NOMO-1 (cell line): ENCODE measurements around the gene IGF2BP2.
"Not testable (repeated sequence)": the region's sequence is repeated elsewhere in the genome, so short reads cannot be mapped to it uniquely, and the experiment has no call there.

Experiments
- DNase-seq, 2 experiments: peaks; one replicate each; lab custom pipeline; 2025; ENCODE audit not compliant: unreplicated experiment in 2 of 2; lab: John Stamatoyannopoulos, UW

IGF2BP2 gene

DNA sequence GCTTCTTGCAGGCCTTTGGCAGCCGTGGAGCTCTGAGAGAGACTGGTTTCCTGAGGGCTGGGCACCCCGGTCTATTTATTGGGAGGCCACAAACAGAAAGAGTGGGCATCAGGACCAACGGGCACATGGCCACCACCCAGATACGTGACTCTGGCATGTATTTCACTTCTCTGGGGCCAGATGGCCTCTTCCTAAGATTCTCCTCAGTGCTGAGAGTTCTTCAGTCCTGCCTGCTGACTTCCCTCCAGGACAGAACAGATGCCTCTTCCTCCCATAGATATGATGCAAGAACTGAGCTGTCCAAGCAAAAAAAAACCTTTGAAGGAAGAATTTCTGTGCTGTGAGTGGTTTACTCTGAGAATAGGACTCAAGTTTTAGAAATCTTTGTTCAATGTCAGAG, 107.7 kb downstream of the IGF2BP2 start:
- peak in 1 of 2 experiments; percentile 41 for DNase-seq

DNA sequence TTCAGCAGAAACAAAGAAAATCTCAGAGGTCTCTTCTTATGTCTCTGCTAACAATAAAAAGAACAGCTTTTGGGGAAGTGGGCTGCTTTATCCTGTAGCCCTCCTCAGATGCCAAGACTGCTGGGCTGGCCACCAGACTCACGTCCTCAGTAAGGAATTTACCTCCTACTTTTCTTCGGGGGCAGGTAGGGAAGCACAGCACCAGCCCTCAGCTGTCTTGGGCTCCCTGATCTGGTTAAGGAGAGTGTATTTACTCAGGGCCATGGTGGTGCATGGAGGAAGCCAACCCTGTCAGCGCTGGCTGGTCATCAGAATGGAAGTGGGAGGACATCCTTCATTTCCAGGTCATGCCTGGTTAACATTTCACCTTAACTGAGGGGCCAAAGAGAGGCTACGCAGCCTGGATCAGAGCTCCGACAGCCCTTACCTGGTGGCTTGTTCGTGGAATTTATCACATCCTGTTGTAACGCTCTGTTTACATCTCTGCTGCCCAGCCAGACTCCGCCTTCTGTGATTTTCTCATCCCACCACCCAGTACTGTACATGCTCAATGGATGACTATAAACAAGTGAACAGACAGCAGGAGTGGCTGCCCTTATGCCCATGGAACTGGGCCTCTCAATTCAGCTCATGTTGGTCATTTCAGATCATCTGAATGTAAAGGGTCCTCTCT, 108.3 kb downstream of the IGF2BP2 start:
- DNase-seq: no peak

DNA sequence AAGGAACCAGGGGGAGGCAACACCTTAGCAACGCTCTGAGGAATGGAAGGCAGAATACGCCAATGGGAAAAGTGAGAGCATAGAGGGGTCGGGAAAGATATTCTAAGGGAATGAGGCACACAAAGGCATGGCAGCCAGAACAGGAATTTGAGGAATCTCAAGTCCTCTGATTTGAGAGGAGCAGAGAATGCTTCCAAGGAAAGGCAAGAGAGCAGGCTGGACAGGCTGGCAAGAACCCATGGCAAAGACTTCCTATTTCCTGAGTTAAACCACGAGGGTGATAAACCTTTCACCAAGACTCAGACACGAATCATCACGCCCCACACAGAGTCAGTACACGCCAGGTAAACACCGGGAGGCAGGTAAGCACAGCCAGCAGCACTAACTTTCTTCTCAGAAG, 109.8 kb downstream of the IGF2BP2 start:
- DNase-seq: no peak

DNA sequence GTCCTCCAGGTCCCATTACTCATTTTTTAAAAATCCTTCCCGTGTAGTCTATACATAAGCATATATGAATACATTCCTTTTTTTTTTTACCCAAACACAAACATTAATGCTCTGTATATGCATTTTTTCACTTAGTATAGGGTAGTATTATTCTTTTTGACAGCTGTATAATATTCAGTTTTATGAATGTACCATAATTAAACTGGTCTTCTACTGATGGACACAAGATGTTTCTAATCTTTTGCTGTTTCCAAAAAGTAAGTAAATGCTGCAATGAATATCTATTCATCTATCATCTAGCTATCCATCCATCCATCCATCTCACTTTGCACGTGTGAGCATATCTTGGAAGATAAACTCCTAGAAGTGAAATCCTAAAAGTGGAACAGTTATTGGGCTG, 110.8 kb downstream of the IGF2BP2 start:
- DNase-seq: no peak

DNA sequence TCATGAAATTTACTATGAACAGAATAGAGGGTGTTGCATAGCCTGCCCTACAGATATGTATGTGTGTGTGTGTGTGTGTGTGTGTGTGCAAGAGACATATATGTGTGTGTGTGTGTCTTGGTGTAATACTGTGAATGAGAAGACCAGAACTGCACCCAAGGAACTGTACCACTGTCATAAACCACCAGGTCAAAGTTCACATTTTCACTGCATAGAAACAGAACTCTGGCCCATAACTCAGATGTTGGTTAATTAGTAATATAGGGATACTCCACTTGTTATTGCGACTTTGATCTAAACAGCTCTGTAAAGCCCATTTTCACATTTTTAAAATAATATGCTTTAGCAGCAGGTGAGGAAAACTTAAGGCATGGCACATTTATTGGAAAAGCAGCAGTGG, 111.8 kb downstream of the IGF2BP2 start:
- DNase-seq: no peak

DNA sequence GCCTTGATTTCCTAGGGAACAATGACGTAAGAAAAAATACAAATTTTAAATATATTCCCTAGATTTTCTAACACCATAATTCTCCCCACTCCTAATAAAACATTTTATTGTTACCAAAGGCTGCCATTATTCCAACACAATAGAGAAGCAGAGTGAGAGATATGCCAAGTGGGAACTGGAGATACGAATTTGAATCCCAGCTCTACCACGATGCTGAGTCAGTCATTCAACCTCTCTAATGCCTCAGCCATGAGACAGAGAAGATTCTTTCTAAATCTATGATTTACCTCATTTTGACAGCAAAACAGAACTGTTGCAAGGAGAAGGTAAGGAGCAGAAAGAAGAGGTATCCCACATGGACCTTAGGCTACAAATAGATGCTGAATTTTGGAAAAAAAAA, 112.5 kb downstream of the IGF2BP2 start:
- DNase-seq: no peak

DNA sequence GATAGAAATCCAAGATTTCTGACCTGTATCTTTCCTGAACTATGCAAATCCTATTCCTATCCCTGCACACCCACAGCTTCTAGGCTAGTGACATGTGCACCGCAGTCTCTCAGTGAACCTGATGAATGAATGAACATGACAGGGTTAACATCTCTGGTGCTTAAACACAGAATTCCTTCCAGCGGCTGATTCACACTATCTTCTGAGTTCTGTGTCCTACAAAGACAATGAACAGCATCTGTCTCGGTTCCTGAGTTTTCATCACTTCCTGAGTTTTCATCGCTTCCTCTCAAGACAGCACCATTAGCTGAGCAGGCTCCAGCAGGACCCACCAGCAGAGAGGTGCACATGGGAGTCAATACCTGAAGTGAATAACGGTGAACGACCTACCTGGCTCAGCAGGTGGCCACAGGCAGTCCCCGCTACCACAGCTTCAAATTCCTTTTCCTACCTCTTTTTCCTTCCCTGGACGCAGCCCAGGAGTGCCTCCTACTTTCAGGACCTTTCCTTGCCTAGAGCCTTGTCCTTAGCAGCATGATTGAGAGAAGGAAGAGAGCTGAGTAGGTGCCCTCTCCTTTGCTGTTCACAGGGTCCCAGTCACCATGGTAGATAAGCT, 113.5 kb downstream of the IGF2BP2 start:
- peak in 1 of 2 experiments; percentile 31 for DNase-seq

DNA sequence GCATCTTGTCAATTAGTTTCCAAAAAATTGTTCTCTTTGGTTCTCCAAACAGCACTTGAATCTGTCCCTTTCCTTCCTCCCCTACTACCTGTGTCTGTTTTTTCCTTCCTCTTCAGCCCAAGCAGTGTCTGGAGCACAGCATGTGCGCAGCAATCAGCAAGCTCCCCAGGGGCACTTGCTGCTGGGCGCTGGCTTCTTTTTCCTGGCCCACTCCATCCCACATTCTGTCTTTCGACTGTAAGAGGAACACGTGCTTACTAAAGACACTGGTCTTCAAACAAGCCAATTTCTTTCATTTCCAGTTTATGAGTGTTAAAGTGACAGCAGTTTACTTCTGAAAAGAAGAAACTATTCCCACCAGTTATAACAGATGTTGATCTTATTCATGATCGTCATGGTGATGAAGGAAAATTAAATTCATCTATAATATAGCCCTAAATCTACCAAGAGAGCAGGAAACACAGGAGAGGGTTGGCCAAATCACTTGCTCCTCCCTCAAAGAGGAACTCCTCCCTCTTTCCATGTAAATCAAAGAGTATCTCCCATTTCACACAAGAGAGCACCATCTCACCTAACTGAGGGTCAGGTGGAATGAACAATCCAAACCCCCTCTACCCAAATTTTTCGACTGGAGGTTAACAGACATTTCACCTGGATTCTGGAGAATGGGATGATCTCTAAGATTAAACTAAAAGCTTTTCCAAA, 115.4 kb downstream of the IGF2BP2 start:
- no peak for DNase-seq

DNA sequence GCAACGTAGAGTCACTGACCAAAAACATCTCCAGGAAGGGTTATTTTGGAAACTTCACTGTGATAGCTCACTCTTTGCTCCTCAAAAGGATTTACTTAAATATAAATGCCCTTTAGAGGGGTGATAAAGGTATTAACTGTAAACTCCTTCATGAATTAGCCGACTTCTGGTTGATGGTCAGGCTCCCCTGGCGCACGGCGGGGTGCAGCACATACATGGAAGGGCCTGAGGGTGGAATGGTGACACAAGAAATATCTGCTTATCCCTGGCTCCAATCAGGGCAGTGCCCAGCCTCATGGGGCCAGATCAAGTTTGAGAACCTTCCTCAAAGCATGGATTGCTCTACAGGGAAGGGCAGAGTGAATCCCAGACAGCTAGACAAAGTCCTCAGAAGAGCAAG, 116.5 kb downstream of the IGF2BP2 start:
- no peak for DNase-seq

DNA sequence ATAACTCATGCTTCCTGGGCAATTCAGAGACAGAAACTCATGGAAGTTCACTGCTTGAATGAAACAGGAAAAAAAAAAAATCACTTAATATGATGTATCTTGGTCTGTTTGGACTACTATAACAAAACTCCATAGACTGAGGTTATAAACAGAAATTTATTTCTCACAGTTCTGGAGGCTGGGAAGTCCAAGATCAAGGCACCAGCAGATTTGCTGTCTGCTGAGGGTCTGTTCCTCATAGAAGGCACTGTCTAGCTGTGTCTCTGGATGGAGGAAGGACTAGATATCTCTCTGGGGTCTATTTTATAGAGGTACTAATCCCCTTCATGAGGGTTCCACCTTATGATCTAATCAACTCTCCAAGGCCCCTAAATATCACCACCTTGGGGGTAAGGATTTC, 119.3 kb downstream of the IGF2BP2 start:
- DNase-seq: no peak

DNA sequence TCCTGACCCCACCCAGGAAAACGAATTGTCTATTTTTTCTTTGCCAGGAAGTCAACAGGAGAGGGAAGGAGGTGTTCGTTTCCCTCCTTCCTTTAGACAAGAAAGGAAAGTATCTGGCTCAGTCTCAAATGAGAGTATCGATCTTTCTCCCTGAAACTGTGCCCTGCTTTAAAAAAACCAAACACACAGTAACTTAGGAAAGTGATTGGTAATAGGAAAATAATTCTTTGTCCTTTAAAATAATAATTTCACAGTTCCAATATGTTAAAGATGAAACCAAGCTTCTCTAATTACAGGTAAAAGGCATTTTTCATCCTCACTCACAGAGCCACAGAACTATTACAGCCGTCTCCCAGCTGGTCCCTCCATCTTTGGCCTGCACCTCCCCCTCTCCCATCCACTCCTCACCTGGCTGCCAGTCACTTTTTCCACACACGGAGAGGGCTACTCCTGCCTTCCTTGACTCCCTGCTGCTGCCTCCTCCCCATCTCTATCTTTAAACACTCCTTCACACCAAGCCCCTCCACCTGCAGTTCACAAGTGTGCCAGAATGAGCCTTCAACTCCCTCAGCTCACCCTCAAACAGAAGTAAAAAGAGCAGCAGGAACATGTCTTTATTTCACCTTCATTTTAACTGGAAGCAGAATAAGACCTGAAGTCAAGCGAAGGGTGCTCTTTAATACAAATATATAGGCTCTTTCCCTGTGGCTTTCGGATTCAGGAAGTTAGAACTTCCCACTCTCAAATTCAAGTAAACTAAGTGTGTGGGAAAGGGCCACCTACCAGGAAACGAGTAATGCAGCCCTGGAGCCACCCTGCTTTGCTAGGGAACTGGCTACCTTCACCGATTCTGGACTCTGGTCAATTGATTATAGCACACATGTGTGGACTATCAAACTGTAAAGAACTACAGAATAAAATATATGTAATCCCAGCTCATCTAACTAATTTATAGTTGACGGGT, 122.3 kb downstream of the IGF2BP2 start:
- peak in 1 of 2 experiments; percentile 42 for DNase-seq

DNA sequence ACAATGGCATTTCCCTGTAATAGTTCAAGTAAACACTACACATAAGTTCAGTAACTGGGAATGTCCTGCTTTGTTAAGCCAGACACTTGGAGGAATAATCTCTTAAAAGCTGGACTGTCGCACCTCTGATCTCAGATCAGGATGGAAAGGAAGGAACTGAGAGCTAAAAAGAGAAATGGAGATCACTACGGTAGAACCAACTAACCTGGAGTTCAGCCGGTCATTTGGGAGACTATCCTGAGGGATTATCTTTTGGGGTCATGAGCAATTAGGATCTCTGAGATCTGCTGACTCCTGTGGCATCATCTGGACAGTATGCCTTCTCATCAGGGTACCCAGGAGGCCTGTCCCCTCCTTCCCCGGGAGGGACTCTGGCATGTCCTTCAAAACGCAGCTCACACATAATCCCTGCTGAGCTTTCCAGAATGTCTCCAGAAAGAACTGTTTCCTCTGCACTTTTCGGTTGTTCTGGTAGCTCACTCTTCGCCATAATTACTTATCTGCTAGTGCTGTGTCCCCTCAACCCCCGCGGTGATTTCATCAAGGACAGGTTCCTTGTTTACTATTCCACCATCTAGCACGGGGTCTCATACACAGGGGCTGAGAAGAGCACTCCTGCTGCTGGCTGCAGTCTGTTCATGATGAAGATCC, 123.1 kb downstream of the IGF2BP2 start:
- DNase-seq: peak in 1 of 2 experiments; percentile 45

DNA sequence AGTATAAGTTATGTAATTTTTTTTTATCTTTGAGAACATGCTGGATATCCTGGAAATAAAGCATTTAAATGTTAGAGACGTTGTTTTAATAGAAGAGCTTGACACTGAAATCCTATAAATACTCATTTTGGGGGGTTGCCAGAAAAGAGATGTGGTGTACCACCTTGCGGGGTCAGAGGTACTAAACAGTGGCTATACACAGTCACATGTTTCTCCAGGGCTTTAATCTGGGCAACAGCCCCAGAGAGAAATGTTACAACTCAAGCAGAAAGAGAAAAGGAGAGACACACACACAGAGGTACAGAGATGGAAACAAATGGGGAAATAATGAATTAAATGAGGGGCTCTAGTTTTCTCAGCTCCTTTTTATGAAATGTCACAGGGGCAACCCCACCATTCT, 124.9 kb downstream of the IGF2BP2 start:
- DNase-seq: no peak

DNA sequence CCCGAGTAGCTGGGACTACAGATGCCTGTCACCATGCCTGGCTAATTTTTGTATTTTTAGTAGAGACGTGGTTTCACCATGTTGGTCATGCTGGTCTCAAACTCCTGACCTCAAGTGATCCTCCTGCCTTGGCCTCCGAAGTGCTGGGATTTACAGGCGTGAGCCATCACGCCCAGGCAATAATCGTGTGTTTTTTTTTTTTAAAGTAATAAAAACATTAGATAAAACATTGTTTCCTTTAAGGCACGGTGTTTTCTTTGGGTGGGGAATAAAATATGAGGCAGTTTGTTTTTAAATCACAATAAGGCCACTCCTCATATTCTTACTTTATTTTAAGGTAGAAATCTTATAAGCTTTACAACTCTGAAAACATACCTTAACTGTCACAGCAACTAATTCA, 127.6 kb downstream of the IGF2BP2 start:
- DNase-seq: not testable (repeated sequence)

DNA sequence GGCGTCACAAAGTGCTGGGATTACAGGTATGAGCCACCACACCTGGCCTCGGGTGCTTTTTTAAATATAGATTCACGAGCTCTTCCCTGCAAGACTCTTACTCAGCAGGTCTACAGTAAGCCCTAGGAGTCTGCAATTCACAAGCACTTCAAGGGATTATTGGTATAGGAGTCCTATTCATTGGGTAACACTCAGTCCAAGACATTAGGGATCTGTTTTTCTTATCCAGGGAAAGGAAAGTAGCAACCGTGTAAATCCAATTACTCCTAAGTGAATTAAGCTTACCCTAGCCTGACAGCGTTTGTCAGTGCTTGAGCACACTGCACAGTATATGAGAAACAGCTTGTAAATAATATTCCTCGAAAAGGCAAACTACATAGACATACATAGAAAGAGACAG, 128.8 kb downstream of the IGF2BP2 start:
- no peak for DNase-seq

DNA sequence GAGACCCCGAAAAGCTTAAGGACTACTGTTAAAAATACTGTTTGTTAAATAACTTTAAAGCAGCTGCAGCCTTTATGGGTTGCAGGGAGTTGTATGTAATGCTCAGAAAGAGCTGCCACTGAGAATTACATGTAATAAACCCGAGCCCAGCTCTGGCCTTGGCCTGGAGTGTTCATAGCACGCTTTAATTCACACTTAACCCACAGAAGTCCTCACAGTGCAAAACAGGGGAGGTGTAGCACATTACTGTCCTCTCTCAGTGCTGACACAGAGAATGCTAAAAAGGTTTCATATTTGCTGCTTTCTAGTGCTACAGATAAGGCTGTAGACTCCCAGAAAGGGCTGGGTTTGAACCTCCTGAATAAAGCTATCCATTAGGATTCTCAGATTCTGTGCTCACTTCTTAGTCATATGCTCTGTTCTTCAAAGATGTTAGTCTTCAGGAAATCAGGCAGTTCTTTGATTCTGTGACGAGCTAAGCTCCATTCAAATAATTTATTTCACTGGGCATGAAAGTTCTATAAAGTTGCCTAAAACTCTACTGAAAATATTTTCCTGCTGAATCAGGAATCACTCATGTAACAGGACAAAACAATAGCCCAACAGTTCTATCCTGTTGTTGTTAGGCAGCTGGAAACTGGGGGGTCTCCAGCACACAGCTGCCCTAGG, 130.7 kb downstream of the IGF2BP2 start:
- DNase-seq: no peak

DNA sequence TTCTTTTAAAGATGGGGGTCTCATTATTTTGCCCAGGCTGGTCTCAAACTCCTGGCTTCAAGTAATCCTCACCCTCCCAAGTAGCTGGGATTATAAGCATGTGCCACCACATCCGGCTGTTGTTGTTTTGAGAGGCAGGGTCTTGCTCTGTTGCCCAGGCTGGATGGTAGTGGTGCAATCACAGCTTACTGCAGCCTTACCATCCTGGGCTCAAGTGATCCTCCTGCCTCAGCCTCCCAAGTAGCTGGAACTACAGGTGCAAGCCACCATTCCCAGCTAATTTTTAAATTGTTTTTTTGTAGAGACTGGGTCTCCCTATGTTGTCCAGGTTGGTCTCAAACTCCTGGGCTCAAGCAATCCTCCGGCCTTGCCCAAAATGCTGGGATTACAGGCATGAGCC, 133.2 kb downstream of the IGF2BP2 start:
- no peak for DNase-seq

DNA sequence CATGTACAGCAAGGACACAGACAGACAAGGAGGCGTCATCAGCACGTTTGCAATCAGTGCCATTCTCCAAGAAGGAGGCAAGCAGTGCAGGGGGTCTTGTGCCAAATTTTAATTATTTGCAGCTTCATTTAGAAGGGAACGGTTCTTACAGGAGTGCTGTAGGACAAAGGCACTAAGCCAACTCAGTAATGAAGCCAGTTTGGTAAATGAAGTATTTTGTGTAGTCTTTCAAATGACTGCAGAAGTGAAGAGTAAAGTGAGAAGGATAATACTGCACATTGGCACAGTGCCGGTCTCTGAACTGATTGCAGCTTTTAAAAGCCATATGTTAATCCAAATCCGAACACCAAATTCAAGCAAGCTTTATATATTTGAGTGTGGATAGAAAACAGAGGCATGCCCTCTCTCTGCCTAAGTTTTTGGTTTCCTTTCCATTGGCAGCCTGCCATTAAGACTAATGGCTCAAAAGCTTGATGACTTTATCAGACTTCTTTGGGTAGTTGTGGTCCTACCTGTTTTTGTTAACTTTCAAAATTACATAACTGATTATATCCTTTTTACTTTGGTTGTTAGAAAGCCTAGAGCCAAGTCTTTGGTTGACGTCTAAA, 137.5 kb downstream of the IGF2BP2 start:
- DNase-seq: no peak

DNA sequence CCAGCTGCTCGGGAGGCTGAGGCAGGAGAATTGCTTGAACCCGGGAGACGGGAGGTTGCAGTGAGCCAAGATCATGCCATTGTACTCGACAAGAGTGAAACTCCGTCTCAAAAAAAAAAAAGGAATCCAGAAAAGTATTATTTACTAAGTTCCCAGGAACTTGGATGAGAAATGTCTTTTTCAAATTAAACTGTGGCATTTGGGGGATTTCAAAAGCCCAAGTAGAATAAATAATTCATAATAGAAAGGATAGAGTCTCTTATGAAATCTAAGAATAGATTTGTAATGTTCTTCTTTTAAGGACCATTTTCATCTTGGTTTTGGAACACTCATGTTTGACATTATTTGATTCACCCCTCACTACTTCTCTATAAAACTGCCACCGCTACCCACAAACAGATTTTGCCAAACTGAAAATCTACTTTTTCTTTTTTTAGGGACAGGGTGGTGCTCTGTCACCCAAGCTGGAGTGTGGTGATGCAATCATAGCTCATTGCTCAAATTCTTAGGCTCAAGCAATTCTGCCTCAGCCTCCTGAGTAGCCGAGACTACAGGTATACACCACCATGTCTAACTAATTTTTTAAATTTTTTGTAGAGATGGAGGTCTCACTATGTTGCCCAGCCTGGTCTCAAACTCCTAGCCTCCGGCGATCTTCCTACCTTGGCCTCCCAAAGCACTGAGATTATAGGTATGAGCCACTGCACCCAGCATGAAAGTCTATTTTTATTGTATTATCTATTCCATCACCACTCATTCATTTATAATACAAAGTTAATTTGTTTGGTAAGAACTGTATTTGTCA, 139.4 kb downstream of the IGF2BP2 start:
- peak; percentile 94 for DNase-seq
